Measurements from ENCODE around the gene CD63. TPM values are rescaled to one million over a fixed set of nuclear protein-coding genes. Genes with fewer than 3 reads are reported as not detected.

The CD63 gene
- total and polyA plus RNA-seq, 12 donors, result 565 to 2,861 (median 793) TPM

GRCh38 chr12:55727643-55728185, 1.1 kb downstream of the CD63 start:
- Histone ChIP-seq H3K36me3 (peaks cover 0 to 48% (median 29%) of the 10 kb centered on the region in 9 donors), H3K4me1 (peaks cover 20 to 70% (median 63%) of the 10 kb centered on the region in 9 donors), H3K9me3 (no peaks in the 10 kb centered on the region), H3K27me3 (no peaks in the 10 kb centered on the region), H3K27ac (peak overlapping the region; percentile 96 to 100 (median 99)), H3K4me3 (peak overlapping the region; percentile 66 to 98 (median 87))
- no peak for TF ChIP-seq CTCF (IDR thresholded peaks at IDR 0.05)
- peak in 6 of 8 donors; percentile 0 to 11 (median 2) for ATAC-seq
- peak in 1 of 2 donors; percentile 56 for DNase-seq
- intact Hi-C loops (cut with DNase I), result loop anchor here in 3 of 10 donors (2.0 to 5.0 kb wide), 3 partner anchors 19 to 70 kb away; a partner anchor contains a TSS
- 5 to 15% methylated on average over 9 of the region's 9 CpGs for WGBS, 2 donors

GRCh38 chr12:55726971-55727370, 1.8 kb downstream of the CD63 start:
- intact Hi-C loops (cut with DNase I), result loop anchor here in 2 of 10 donors (5.0 kb wide), 2 partner anchors 45 to 70 kb away; a partner anchor contains a TSS
- H3K4me1 ChIP-seq, result peaks cover 20 to 70% (median 63%) of the 10 kb centered on the region in 9 donors
- no peaks in the 10 kb centered on the region for H3K9me3 ChIP-seq
- no peak for TF ChIP-seq CTCF (IDR thresholded peaks at IDR 0.05)
- no peaks in the 10 kb centered on the region for H3K27me3 ChIP-seq
- peaks cover 0 to 56% (median 29%) of the 10 kb centered on the region in 9 donors for H3K36me3 ChIP-seq
- ATAC-seq, result no peak
- 44 to 48% methylated on average over 10 of the region's 10 CpGs for whole genome bisulfite sequencing, 2 donors
- no peak for DNase-seq
- peak overlapping the region in 9 of 10 donors; percentile 96 to 100 (median 99) for H3K27ac ChIP-seq
- H3K4me3 ChIP-seq, result peak overlapping the region; percentile 66 to 98 (median 87)

- no peaks in the 10 kb centered on the region for H3K9me3 ChIP-seq
- ATAC-seq, result no peak
- DNase-seq, result no peak
- H3K36me3 ChIP-seq, result peaks cover 0 to 63% (median 29%) of the 10 kb centered on the region in 9 donors
- peak overlapping the region in 5 of 10 donors; percentile 10 to 100 (median 43) for H3K27ac ChIP-seq
- H3K4me1 ChIP-seq, result peaks cover 20 to 78% (median 65%) of the 10 kb centered on the region in 9 donors
- no peak overlapping the region for H3K4me3 ChIP-seq
- TF ChIP-seq CTCF (IDR thresholded peaks at IDR 0.05), result no peak
- H3K27me3 ChIP-seq, result no peaks in the 10 kb centered on the region
- intact Hi-C loops (cut with DNase I), result loop anchor here in 2 of 10 donors (5.0 kb wide), 2 partner anchors 43 to 68 kb away; a partner anchor contains a TSS
- WGBS, 2 donors, result 37 to 49% methylated on average over 3 of the region's 3 CpGs
Measured at GRCh38 chr12:55725556-55725955, 3.3 kb downstream of the CD63 start.

- Histone ChIP-seq H3K27me3 (no peaks in the 10 kb centered on the region), H3K36me3 (peaks cover 0 to 69% (median 29%) of the 10 kb centered on the region in 9 donors), H3K4me3 (no peak overlapping the region), H3K27ac (peak overlapping the region in 6 of 10 donors; percentile 10 to 100 (median 39)), H3K9me3 (no peaks in the 10 kb centered on the region), H3K4me1 (peaks cover 16 to 78% (median 65%) of the 10 kb centered on the region in 9 donors)
- intact Hi-C loops (cut with DNase I), result loop anchor here in 8 of 10 donors (5.0 kb wide), 3 partner anchors 43 to 68 kb away; a partner anchor contains a TSS
- DNase-seq, result no peak
- no peak for ATAC-seq
- 45 to 52% methylated on average over 3 of the region's 3 CpGs for WGBS, 2 donors
- TF ChIP-seq CTCF (IDR thresholded peaks at IDR 0.05), result no peak
Measured at GRCh38 chr12:55724940-55725309, 3.9 kb downstream of the CD63 start.
